NAMALWA (cell line): Measurements from ENCODE around the gene ZNF554.
A peak's percentile ranks its signal among the peaks of the same experiment; 100 is the strongest.

Experiments used
- DNase-seq: peaks from one replicate; pipeline ENCODE4 v3.0.0-alpha.2; 2015; ENCODE audit warnings: low spot score

Gene ZNF554

DNA sequence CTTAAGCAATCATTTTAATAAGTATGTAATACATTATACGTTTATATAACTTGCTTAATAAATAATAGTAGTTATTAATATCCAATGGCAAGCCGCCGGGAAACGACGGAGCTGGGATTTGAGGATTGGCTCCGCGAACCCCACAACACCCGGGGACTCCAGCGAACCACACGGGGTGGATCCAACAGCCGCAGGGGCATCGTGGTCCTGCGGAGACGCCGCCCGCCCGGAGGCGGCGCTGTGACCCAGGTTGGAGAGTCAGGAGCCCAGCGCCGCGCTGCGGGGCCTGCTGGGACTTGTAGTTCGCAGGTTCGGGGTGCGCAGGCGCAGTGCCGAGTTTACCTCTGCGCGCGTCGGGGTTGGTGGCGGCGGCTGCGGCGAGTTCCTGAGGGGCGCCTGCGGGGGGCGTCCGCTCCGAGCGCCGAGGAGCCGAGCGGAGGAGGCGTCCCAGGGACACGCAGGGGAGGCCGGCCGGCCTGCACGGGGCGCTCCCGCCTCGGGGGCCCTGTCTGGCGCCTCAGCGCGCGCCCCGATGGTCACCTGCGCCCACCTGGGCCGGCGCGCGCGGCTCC lies at the start of gene ZNF554:
TSS of gene ZNF554 (plus strand) at position 329 of the 572 bp plus-strand sequence. CDS start at position 533, 204 bp downstream.
- peak; percentile 97 for DNase-seq

DNA sequence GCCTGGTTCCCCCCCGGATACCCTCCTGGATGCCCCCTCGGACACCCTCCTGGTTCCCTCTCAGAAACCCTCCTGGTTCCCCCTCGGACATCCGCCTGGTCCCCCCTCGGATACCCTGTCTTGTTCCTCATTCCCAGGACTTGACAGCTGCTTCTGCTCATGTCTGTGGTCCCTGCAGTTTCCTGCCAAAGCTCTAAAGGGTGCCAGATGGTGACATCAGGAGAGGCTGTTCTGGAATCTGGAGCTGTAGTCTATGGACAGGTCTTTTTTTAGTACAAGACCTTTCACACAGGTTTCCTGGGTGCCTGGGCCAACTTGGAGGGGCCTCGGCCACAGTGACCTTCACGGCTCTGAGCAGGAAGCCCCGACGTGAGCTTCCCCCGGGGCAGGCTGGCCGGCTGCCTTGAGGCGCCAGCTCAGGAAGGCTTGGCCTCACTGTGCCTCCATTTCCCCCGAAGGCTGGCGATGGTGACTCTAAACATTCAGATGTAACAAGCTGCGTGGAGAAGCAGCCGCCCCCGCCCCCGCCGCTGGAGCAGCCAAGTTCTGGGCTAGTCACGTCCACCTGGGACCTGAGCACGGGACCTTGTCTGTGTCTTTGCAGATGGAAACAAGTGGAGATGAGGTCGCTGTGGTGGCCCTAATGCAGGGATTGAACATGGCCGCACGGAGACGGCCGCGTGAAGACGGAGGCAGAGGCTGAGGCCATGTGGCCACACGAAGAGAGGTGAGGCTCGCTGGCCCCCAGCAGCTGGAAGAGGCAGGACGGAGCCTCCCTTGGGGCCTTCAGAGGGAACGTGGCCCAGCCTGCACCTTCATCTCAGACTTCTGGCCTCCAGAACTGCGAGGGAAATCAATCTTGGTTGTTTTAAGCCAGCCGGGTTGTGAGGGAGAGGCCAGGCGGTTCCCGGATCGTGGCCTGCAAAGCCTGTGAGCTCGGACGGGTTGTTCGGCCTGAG lies 49.3 kb upstream of the ZNF554 start:
- no peak for DNase-seq

DNA sequence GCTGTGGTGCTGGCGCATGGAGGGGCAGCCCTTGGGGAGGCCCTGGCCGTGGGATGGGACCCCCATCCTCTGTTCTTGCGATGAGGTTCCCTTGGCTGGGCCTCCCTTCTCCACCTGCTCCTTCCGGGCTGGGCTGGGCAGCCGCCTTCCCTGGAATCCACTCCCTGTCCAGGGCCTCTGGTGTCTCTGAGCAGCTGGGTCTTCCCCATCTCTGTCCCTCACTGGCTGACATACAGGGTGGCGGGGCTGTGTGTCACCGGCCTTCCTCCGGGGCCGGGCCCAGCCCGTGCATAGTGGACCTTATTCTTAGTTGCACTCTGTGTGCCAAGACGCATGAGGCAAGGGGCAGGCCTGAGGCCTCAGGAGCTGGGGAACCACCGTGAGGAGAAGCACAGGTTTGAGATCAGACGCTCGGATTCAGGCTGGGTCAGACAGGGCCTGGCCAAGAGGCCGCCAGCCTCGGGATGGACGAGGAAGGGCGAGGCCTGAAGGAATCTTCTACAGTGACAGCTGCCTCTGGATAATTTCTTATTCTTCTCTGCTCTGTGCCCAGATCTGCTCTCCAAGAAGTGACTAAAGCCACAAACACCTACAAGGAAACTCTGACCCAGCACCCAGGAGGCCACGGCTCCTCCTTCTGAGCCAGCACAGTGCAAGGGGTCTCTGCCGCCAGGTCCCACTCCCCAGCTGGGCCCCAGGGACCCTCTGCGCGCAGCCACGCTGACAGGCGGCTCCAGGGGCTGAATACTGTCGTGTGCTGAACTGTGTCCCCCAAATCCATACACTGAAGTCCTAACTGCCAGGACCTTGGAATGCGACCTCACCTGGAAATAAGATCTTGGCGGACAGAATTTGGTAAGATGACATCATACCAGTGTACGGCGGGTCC lies 47.6 kb upstream of the ZNF554 start:
- no peak for DNase-seq

DNA sequence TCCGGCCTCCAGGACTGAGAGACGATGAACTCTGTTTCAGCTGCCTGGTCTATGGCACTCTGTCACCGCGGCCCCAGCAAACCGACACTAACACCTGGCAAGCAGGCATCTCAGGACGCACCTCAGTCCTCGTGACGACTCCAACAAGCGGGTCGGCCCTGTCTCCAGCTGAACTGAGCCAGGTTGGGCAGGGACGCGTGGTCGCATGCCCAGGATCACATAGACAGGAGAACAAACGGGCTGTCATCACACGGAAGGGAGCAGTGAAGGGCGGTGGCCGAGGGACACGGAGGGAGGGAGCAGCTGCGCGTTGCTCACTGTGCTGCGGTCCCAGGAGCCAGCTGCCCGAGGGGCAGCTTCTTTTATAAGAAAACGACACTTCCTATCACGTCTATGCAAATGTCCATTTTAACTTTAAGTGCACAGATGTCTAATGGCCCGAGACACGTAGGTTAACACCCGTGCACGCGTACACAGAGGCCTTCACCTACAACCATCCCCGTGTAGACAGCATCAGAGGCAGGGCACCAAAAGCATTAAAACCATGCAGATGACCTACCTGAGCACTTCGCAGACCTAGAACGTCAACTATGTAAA lies 45.5 kb upstream of the ZNF554 start:
- DNase-seq, result peak; percentile 40

DNA sequence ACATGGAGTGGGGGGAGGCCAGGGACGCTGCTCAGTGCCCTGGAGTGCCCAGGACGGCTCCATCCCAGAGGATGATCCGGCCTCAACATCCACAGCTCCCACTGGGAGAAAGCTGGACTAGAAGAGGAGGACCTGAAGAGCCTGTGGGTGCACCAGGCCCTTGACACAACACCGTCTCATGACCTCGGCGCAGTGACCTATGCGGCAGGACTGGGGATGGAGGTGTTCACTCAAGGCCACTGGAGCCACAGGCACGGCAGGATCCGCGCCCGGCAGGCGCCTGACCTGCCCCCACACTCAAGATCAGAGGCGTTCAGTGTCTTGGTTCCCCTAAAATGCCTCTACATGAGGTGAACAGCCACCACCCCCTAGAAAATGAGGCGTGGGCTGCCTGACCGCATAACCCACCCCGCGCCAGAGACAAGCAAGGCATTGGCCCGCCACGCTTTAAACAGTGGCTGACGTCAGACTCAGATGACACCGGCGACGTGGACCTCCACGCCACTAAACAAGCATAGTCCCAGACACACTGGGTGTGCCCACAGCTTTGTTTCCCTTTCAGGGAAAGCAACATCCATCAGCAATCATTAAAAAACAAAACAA lies 44.6 kb upstream of the ZNF554 start:
- no peak for DNase-seq

DNA sequence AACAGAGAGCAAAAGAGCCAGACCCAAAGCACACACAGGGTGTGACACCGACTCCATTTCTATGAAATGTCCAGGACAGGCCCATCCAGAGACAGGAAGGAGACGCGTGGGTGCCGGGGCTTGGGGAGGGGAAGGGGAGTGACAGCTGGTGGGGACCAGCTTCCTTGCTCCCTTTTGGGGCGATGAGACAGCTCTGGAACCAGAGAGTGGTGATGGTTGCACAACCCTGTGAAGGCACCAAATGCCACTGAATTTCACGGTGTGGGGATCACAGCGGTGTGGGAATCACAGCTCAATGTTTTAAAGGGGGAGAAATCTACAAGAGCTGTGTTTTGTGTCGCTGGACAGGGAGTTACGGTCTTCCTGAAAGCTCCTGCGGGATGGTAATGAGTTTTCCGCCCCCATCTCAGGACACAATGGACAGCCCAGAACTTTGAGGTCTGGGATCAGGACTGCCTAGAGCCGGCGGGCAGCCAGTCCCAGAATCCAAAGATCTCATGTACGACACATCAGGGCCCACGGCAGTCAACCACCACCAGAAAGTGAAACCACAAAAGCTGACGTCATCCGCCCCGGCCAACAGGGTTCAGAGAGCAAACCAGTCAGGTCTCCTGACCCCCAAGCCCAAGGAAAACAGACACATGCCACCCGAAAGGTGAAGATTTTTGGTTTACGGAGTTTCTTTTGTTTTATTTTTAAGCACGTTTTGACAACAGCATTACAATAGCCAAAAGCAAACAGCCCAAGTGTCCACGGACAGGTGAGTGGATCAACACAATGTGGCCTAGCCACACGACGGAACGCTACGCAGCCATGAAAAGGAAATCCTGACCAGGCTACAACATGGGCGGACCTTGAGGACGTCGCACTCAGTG lies 43.9 kb upstream of the ZNF554 start:
- peak; percentile 50 for DNase-seq

DNA sequence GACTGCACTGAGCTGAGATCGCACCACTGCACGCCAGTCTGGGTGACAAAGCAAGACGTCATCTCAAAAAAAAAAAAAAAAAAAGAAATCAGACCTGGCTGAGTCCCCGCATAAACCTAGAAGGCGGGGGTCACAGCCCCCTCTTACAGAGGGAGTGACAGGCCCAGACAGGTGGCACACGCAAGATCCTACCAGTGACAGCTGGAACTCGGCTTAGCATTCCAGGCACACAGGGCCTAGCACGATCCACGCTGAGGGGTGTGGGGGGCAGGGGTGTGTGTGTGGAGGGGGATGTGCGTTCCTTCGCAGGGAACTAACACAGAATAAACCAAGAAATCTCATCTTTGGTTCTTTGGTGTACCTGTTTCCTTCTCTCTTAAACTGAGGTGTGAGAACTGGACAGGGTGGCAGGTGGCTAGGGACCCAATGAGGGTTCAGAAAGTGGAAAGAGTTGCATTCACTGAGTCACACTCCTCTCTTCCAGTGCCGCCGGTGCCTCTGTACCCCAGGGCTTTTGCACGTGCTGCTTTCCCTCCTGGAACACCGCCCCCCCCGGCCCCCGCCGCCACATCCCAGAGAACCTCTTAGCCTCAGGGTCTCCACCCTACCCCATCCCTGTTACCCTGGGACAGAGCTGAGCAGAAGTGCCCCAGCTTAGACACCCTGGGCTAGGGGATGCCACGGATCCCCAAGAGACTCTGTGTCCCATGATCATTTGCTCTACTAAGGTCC lies 41.5 kb upstream of the ZNF554 start:
- no peak for DNase-seq

DNA sequence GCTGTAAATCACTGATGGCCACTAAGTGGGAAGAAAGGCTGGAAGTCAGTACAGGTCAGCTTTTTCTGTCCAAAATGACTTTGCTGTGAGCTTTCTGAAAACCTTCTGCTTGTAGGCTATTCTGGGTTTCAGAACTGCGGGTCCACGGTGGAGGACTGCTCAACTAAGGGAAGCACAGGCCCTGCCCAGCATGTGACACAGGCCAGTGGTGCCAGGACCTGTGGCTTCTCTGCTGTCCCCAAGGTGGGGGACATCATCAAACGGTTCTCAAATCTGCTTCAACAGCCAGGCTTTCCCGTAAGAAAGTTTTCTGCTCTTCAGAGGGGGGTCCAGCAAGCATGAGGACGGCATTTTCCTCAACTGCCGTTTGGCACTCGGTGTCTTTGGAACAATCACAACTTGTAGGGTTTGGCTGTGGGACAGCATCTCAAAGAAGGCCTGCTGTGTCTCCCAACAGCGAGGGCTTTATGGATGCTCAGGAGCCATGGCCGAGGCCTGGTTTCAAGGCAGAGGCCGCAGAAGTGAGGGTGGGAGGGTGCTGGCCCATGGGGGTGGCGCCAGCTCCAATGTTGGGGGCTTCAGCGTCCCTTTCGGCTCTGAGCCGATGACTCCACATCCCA lies 40.4 kb upstream of the ZNF554 start:
- no peak for DNase-seq

DNA sequence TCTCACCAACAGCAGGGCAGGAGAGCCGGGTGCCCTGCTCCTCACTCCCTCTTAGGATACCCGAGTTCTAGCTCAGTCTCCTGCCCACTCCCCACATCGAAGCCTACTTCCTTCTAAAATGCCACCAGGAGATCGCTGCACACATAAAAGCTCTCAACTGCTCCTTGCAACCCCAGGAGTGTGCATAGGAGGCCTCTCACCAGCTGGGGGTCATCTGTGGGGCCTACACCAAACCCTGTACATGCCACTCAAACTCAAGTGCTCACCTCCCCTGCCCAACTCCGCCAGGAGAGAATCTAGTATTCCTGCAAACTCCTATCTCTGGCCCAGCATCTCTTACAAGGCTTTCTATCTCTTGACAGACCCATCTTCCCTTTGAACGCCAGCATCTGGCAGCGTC lies 39.4 kb upstream of the ZNF554 start:
- DNase-seq, result no peak

DNA sequence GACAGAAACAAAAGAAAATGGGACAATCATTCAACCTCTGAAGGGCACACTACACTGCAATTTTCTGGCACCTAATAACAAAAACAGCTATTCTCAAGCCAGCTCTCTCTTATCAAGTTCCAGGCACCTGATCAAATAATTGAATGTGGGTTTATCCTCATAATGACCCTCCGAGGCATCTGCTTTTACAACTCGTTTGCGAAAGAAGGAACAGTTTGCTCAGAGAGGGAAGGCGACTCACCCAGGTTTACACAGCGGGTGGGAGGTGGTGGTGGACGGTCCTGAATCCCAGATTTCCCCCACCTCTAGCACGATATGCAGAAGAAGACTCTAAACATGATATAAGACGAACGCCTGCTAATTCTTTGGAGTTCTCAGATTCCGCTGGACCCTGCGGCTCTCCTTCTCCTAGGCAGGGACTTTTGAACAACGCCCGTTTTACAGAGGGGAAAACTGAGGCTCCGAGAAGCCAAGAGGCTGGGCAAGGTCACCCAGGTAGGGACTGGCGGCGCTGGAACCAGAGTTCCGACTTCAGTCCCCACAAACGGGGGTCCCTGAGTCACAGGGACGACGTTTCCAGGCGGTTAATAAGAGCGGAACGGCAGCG lies 37.2 kb upstream of the ZNF554 start:
- DNase-seq, result peak; percentile 36

DNA sequence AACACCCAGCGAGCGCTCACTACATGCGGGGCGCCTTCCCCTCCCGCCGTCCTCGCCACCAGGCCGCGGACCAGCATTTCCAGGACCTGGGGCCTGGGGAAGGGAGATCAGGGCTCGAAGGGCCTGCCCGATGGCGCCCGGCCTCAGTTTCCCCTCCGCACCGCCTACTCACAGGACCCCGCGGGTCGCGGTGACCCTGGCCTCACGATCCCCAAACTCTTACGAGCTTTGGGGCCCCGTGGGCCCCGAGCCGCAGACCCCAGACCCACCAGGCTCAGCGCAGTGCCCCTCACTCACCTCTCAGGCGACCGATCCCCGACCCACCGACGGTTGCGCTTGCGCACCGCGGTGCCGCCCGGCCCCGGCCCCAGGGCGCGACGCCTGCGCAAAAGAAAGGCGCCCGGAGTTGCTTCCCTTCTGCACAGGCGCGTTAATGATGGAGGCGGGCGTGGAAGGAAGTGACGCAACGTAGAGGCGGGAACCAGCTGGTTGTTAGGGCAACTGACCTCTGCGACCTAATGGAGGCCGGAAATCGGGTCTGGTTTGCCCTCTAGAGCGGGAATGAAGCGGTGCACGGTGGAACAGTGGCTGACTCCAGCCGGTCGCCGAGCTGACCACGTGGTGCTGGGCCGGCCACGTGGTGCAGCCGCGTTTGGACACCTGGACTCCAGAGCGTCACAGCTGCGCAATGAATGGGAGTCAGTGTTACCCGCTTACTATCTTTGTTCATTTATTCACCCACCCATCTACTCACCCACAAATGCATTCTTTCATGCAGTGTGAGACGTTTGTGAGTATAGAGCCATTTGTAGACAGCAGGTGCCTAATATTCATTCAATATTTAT lies 36.5 kb upstream of the ZNF554 start, which contains the start of gene SGTA:
TSS of gene SGTA (minus strand) at position 338 of the 845 bp plus-strand sequence. CDS start 14,205 bp downstream, outside the sequence.
- DNase-seq, result peak; percentile 100

DNA sequence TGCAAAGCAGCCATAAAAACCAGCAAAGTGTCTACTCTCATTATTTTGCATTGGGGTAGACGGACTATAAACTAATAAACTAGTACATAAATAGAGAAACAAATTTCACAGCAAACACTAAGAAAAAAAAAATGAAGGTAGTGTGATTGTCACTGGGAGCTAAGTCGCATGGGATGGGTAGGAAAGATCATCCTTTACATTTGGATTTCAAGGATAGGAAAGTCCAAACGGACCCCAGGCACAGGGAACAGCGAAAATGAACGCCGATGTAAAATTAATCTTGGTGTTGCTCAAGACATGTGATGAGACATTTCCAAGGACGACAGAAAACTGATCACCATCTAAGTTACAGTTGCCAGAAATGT lies 35.9 kb upstream of the ZNF554 start:
- no peak for DNase-seq

DNA sequence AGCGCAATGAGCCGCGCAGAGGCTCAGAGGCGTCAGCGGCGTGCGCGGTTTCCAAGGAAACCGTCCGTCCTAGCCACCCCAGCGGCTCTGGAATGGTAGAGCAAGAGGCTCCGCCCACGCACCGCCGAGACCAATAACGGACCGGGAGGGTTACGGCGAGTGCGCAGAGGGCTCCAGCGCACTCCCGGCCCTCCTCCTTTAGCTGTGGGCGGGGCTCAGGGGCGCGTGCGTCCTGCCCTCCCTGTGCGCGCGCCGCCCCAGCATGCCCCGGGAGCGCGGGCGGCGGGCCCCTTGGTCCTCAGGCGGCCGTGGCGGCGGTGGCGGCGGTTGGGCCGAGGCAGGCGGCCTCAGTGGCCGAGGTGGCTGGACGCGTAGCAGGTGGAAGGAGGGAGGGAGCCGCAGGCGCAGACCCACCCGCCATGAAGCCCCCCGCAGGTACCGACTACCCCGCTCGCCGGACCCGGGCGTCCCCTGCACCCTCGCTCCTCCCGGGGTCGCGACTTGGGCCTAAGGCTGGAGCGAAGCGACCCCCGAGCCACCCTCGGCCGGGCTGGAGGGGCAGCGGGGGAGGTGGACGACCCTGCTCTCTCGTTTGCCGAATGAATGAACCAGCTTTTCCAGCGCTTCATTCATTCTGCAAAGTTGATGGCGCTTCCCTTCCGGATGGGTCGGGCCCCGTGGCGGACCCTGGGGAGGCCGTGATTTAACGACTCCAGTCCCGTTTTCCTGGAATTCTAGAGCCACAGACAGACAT lies 34.2 kb upstream of the ZNF554 start, which contains the start of gene THOP1:
TSS of gene THOP1 (plus strand) at position 260 of the 754 bp plus-strand sequence. CDS start at position 420, 160 bp downstream.
- peak; percentile 99 for DNase-seq

DNA sequence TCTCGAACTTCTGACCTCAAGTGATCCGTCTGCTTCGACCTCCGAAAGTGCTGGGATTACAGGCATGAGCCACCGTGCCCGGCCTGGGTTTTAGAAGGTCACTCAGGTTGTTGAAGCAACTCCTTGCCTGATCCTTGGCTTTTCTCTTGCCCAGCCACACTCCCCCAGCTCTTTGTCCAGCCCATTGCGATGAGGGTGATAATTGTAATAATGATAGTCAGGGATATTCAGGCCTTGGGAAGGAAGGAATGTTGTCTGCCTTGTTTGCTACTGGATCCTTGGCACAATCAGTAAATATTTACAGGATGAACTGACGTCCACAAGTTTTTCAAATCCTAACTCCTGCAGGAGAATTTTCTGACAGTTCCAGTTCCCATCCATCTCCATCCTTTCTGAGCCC lies 32.6 kb upstream of the ZNF554 start:
- no peak for DNase-seq

DNA sequence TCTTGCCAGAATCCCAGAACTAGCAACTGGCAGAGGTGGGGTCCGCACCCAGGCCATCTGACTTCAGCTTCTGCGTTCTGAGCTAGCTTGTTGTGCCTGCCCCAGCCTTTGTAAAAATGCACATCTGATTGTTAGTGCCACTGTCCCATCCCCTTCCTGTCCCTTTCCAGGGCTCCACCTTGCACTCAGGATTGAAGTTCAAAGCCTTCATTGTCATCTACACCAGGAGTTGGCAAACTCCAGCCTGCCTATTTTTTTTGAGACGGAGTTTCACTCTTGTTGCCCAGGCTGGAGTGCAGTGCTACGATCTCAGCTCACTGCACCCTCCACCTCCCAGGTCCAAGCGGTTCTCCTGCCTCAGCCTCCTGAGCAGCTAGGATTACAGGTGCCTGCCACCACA lies 31.4 kb upstream of the ZNF554 start:
- no peak for DNase-seq

DNA sequence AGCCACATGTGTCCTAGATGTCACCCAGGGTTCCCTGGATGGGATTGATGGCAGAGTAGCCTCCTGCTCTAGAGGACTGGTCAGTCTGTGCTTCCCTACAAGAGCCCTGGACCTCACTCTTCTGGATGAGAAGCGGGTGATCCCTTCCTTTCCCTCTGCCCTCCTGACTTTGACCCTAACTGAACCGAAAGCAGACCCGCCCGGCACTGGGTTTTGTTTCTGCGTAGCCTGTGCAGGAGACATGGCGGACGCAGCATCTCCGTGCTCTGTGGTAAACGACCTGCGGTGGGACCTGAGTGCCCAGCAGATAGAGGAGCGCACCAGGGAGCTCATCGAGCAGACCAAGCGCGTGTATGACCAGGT lies 29.5 kb upstream of the ZNF554 start:
- no peak for DNase-seq
